Activated CD4-positive, CD25-positive, alpha-beta regulatory T cell treated with anti-CD3 and anti-CD28 coated beads, Interleukin-2, amount 50 U/mL, for 16 hours (primary cell): ENCODE measurements around the gene SRMS.
"Not testable (repeated sequence)": the region's sequence is repeated elsewhere in the genome, so short reads cannot be mapped to it uniquely, and the experiment has no call there.

Experiments
- DNase-seq: peaks from one replicate; pipeline ENCODE4 v3.0.0-alpha.2; 2020; ENCODE audit warnings: low read depth, low spot score

Gene SRMS

GRCh38 chr20:63522091-63522868 lies 25.3 kb downstream of the SRMS start:
- no peak for DNase-seq

DNA sequence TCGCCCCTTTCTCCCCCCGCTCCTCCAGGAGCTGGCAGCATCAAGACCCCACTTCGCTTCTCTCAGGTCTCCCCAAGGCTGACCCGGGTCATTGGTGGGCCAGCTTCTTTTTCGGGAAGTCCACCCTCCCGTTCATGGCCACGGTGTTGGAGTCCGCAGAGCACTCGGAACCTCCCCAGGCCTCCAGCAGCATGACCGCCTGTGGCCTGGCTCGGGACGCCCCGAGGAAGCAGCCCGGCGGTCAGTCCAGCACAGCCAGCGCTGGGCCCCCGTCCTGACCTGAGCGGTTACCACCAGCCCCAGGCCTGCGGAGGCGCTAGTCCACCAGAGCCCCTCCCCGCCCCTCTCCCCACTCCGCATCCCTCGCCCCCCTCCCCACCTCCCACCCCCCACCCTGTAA lies 25.9 kb downstream of the SRMS start:
- DNase-seq, result no peak

- DNase-seq, result peak; percentile 56
Observed at GRCh38 chr20:63520934-63521601, 26.5 kb downstream of the SRMS start.

- DNase-seq, result peak; percentile 73
Observed at GRCh38 chr20:63520504-63520933, 27.0 kb downstream of the SRMS start, which contains the start of gene PPDPF. PPDPF (plus strand) TSS chr20:63520765; CDS start chr20:63521309, 544 bp downstream.

DNA sequence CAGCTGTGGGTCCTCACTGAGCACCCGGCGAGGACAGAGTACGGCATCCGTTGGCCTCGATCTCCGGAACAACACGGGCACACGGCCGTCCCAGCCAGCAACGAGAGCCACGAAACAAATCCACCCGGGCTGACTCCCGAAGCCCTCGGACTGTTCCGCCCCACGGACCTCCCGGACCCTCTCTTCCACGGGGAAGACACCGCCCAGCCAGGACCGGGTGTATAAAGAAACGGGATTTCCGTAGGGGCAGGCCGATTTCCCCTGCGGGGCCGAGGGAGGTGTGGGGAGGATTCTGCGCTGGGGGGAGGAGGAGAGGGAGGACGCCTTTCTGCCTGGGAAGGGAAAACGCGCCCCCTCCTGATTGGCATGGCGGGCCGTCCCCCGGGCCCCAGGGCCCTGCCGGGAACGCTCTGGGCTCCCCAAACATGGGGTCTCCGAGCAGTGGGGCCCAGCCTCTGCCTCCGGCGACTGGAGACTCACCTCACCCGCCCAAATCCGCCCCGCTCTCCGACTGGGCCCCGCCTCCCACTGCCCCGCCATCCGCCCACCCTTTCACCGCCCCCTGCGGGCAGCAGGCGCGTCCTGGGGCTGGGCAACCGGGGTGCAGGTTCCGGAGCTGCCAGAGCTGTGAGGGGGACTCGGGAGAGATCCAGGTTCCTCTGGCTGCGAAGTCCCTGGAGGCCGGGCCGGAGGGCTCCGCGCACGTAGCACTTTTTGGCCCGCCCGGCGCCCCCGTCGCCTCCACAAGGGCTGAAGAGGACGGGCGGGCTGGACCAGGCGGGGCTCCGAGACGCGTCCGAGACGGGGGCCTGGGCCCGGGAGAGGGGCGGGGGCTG lies 27.7 kb downstream of the SRMS start:
- DNase-seq, result peak; percentile 31

GRCh38 chr20:63518946-63519667 lies 28.4 kb downstream of the SRMS start:
- DNase-seq, result no peak

DNA sequence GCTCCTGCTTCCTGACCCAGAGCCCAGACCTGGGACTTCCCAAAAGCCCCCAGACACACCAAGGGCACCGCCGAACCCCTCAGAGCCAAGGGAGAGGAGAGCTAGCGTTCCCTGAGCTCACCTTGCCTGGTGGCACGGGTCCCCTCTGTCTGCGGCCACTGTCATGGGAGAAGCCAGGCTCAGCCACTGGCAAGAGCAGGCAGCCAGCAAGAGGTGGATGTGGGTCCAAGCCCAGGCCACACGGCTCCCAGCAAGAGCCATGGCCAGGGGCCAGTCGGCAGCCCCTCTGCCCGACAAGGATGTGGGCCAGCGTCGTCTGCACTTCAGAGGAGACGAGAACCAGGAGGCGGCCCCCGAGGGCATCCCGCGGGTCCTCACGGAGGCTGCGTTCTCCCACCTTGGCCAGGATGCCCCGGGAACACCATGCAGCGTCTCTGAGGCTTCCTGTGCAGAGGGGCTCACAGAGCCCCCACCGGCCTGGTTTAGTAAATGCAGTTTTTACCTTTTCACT lies 29.1 kb downstream of the SRMS start:
- DNase-seq, result no peak

DNA sequence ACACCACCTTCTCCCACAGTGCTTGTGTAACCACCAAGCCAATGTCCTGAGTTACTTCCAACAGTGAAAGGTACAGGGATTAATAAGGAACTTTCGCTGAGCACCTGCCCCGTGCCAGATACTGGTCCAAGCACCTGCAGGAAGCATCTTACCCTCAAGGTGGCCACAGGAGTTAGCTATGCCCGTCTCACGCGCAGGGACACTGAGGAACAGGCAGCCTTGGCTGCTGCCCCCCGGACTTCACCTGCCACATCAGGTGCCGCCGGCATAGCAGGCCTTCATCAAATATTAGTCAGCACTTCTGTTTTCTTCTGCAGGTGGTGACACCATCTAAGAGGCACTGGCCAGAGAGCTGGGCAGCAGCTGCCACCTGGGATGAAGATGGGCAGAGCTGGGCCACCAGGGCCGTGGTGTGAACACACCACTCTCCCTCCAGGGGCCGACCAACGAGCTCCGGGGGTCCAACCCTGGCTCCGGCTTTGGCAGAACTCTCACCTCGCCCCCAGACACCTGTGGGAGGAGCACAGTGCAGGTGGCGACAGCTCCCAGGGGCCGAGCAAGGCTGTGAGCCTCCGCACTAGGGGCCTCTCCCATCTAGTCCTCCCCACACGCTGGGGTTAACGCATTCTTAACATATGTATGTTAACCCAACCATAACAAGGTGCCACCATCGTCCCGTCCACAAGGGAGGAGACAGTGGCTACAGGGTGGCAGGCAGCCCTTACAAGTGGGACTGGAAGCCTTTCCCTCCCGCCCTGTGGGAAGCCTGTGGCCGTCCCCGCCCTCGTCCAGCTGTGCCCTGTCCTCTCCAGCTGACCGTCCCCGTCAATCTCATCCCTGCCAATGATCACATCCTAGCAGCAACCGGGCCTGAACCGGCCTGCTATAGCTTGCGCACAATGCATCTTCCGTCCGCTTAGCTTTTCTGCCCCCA lies 29.9 kb downstream of the SRMS start:
- DNase-seq, result no peak

- not testable (repeated sequence) for DNase-seq
Observed at GRCh38 chr20:63514520-63514919, 33.0 kb downstream of the SRMS start.

DNA sequence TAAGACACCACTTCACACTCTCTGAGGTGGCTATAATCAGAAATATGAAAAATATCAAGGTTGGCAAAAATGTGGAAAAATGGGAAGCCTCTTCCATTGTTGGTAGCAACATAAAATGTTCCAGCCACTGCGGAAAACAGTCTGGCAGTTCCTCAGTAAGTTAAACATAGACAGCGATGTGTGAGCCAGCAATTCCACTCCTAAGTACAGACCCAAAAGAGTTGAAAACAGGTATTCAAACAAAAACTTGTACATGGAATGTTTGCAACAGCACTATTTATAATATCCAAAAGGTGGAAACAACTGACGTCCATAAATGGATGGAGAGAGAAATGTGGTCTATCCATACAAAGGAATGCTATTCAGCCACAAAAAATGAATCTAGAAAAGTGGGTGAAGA lies 34.3 kb downstream of the SRMS start:
- DNase-seq, result no peak

DNA sequence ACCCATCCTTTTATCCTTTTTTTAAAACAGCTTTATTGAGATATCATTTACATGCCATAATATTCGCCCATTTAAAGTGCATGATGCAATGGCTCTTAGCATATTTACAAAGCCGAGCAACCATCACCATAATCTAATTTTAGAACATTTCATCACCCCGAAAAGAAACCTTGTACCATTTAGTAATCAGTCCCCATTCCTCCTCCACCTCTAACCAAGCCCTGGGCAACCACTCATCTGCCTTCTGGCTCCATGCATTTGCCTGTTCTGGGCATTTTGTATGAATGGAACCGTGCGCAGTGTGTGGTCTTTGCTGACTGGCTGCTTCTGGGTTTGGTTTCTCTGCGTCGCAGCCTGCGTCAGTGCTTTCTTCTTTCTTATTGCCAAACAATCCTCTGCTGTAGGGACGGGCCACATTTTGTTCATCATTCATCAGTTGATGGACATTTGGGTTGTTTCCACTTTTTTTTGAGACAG lies 38.4 kb downstream of the SRMS start:
- no peak for DNase-seq

- no peak for DNase-seq
Observed at GRCh38 chr20:63508072-63508768, 39.3 kb downstream of the SRMS start.

DNA sequence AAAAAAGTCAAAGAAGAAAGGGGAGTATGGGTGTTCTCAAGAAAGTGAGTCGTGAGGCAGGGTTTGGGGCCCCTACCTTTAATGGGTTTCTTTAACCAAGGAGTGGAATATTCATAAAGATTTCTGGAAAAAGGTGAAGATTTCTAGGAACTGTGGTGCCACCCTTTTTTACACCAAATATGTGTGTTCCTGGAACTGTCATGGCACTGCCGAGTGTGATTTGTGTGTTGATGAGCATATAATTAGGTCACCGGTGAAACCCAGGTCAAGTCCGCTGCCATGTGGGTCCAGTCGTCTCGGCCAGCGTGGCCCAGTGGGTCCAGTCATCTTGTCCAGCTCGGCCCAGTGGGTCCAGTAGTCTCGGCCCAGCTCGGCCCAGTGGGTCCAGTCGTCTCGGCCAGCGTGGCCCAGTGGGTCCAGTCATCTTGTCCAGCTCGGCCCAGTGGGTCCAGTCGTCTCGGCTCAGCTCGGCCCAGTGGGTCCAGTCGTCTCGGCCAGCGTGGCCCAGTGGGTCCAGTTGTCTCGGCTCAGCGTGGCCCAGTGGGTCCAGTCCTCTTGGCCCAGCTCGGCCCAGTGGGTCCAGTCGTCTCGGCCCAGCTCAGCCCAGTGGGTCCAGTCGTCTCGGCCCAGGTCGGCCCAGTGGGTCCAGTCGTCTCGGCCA lies 40.3 kb downstream of the SRMS start:
- no peak for DNase-seq

DNA sequence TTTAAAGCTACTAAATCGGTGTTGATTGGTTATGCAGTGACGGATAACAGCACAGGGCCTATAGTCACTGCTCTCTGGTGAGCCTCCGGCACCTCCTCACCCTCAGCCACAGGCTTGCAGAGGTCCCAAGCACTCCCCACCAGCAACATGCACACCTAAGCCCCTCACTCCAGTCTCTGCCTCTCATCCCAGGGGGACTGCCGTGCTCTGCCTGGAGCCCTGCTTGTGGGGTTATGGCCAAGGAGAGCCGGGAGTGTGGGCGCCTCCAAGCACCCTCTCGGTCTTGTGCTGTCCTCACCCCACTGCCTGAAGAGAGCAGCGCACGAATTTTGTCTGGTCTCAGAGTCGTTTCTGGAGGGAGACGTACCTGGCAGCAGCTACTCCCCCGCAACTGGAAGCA lies 41.8 kb downstream of the SRMS start:
- DNase-seq, result no peak

DNA sequence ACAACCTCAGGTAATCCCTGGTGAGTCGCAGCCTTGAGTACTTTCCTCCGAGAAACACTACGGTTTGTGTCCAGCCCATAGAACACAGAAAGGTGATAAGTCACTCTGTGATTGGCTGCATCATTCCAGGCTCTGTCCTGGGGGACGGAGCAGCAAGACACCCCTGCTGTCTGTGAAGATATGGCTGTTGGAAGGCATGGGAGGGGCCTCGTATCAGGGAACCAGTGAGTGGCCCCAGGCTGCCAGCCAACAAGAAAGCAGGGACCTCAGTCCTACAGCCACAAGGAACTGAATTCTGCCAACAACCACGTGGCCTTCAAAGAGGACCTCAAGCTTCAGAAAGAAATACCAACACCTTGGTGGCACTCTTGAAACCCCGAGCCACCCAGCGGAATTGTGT lies 42.3 kb downstream of the SRMS start:
- DNase-seq, result no peak

DNA sequence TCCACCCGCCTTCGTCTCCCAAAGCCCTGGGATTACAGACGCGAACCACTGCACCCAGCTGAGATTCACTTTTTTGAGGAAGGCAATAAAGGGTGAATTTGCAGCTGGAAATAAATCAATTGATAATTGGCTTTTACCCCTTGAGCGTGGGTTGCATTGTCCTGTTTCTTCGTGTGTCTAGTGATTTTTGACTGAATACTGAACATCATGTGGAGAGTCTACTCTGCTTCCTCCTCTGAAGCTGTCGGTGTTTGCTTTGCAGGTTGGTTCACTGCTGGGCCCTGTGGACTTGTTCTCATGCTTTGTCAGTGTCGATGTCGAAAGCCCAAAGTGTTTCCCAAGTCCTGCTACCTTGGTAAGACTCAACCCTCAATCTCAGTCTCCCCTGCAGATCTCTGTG lies 42.9 kb downstream of the SRMS start:
- no peak for DNase-seq

DNA sequence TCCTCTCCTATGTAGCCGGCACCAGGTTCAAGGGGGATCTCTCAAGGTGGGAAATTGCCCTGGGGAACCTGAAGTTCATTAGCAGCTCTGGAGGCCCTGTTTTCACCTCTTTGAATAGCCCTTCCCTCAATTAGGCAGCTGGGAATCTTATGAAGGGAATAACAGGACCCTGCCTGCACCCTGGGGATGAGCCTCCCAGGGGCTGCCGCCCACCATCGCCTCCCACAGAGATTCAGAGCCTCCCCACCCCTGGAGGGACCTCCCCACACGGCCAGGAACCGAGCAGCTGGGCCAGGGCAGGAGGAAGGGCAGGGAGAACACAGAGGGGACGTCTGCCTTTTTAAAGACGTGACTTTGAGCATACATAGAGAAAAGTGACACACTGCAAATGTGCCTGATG lies 44.0 kb downstream of the SRMS start:
- no peak for DNase-seq

- no peak for DNase-seq
Observed at GRCh38 chr20:63502671-63503172, 44.8 kb downstream of the SRMS start.
